ENCODE results near the gene MTUS2. TPM values are rescaled to one million over a fixed set of nuclear protein-coding genes. Genes with fewer than 3 reads are reported as not detected.

Gene MTUS2
- total RNA-seq, 1 donor from 2014 or later, result 0.41 TPM

DNA sequence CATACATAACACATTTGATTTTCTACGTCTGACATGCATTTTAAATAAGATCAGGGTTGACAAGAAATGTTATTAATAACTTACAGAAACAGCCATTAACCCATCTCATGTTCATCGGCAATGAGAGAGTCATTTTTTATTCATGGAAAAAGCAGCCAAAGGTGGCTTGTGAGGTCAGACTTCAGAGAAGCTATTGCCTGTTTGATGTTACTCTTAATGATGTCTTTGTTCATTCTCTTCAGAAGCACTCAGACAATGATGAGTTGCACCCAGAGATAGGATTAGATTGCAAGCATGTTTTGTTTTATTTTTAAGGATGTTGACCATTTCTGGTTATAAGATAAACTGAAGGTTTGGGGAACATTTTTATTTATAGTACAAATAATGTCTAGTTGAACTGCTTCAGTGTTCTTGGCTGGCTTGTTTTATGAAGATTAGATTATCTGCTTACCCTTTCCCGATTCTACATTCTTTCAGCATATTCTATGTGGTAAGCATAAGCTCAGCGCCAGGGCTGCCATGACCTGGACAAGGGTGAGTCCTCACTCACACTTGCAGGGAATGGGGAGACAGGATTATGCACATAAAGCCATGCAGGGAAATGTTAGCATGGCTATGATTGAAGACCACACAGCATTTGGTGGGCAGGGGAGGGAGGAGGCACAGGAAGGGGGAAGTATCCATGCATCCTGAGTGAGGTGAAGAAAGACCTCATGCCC, 288.1 kb downstream of the MTUS2 start:
- Histone ChIP-seq H3K27me3 (no peaks in the 10 kb centered on the region), H3K4me1 (no peaks in the 10 kb centered on the region), H3K4me3 (no peak overlapping the region), H3K9me3 (no peaks in the 10 kb centered on the region), H3K27ac (no peak overlapping the region), H3K36me3 (no peaks in the 10 kb centered on the region)
- DNase-seq (no peak), ATAC-seq (no peak)
- intact Hi-C loops (cut with DNase I), result no loop called here
- TF ChIP-seq CTCF (IDR thresholded peaks at IDR 0.05), result no peak

DNA sequence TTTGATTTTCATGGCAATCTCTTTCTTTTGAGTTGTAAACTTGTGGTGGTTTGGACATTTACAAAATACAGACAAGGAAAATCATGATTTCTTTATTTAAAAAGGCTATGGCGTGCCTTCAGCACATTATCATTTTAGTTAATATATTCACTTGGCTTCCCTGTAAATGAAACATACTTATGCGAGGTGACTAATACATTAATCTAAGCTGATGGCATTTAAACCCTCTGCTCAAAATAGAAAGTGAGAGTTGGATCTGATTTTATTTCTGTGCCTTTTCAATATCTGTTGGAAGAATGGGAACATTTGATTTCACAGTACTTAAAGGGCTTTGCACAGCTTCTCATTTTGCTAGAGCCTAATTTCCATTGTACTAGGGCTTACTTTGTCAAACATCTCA, 289.8 kb downstream of the MTUS2 start:
- Histone ChIP-seq H3K27ac (no peak overlapping the region), H3K4me3 (no peak overlapping the region)

GRCh38 chr13:29111446-29111845, 291.3 kb downstream of the MTUS2 start:
- ATAC-seq (no peak), DNase-seq (no peak)
- no peak for TF ChIP-seq CTCF (IDR thresholded peaks at IDR 0.05)
- Histone ChIP-seq H3K4me3 (no peak overlapping the region), H3K27me3 (no peaks in the 10 kb centered on the region), H3K36me3 (no peaks in the 10 kb centered on the region), H3K4me1 (no peaks in the 10 kb centered on the region), H3K27ac (no peak overlapping the region), H3K9me3 (no peaks in the 10 kb centered on the region)
- intact Hi-C loops (cut with DNase I), result no loop called here

More for the DNA sequence above, 289.8 kb downstream of the MTUS2 start:
- Histone ChIP-seq H3K9me3 (no peaks in the 10 kb centered on the region), H3K4me1 (no peaks in the 10 kb centered on the region), H3K27me3 (no peaks in the 10 kb centered on the region), H3K36me3 (no peaks in the 10 kb centered on the region)
- ATAC-seq (no peak), DNase-seq (no peak)
- no peak for TF ChIP-seq CTCF (IDR thresholded peaks at IDR 0.05)
- intact Hi-C loops (cut with DNase I), result no loop called here

GRCh38 chr13:29115842-29116241, 295.7 kb downstream of the MTUS2 start:
- Histone ChIP-seq H3K9me3 (no peaks in the 10 kb centered on the region), H3K4me3 (no peak overlapping the region), H3K4me1 (no peaks in the 10 kb centered on the region), H3K27me3 (no peaks in the 10 kb centered on the region), H3K27ac (no peak overlapping the region), H3K36me3 (no peaks in the 10 kb centered on the region)
- TF ChIP-seq CTCF (IDR thresholded peaks at IDR 0.05), result no peak
- DNase-seq (no peak), ATAC-seq (no peak)
- intact Hi-C loops (cut with DNase I), result no loop called here

DNA sequence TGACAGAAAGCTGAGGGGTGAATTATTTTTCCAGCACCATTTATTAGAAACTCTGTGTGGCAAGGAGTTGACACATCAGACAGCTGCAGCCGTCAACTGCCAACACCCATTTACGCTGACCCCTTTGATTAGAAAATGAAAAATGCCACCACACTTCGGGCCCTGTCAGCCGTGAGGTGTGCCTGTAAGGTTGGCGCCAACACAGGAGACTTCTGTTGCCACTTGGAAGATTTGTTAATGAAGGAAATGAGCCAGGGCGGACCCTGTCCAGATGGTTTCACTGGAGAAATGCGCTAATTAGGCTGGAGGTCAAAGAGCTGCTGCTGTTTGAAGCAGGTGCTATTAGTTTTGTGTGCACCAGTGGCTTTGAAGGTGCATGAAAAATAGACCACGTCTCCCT, 297.5 kb downstream of the MTUS2 start:
- intact Hi-C loops (cut with DNase I), result no loop called here

More for the DNA sequence above, 297.5 kb downstream of the MTUS2 start:
- Histone ChIP-seq H3K4me1 (no peaks in the 10 kb centered on the region), H3K36me3 (no peaks in the 10 kb centered on the region), H3K27me3 (no peaks in the 10 kb centered on the region), H3K4me3 (no peak overlapping the region), H3K9me3 (no peaks in the 10 kb centered on the region), H3K27ac (no peak overlapping the region)
- DNase-seq, result no peak
- ATAC-seq, result no peak
- no peak for TF ChIP-seq CTCF (IDR thresholded peaks at IDR 0.05)
